ENCODE results near the gene MAPK8IP1. TPM values are rescaled to one million over a fixed set of nuclear protein-coding genes. Genes with fewer than 3 reads are reported as not detected.

The MAPK8IP1 gene
- polyA plus RNA-seq, 2 of the 4 experiments (the other 2 are of a cell fraction) = 2.6 to 5.8 TPM

DNA sequence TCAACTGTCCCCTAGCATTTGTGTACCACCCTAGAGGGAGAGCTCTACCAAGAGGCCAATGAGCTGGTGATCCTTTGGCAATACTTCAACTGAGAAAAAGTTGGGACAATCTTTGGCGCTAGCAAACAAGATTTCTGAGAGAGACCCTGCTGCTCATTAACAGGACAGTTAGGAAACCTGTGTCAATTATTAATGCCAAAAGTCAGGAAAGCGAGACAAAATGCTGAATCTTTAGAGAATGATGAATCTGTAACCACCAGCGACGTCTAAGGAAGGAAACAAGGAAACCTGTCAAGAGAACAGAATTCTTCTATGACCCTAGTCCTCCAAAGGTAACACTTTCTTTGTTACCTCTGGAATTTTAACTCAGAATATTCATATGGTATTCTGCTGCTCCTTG is 56.9 kb downstream of the MAPK8IP1 start (continued):
- TF ChIP-seq, protein P1, sequence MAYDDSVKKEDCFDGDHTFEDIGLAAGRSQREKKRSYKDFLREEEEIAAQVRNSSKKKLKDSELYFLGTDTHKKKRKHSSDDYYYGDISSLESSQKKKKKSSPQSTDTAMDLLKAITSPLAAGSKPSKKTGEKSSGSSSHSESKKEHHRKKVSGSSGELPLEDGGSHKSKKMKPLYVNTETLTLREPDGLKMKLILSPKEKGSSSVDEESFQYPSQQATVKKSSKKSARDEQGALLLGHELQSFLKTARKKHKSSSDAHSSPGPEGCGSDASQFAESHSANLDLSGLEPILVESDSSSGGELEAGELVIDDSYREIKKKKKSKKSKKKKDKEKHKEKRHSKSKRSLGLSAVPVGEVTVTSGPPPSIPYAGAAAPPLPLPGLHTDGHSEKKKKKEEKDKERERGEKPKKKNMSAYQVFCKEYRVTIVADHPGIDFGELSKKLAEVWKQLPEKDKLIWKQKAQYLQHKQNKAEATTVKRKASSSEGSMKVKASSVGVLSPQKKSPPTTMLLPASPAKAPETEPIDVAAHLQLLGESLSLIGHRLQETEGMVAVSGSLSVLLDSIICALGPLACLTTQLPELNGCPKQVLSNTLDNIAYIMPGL (CRISPR knock-in tag; IDR thresholded peaks at IDR 0.05; ENCODE audit: borderline replicate concordance) = no peak
- TF ChIP-seq RCOR1 (IDR thresholded peaks at IDR 0.05; ENCODE audit: low read depth, low read length) (no peak), TFCP2L1 (CRISPR knock-in tag; IDR thresholded peaks at IDR 0.05) (no peak), KDM5A (IDR thresholded peaks at IDR 0.05) (no peak), HDAC2 (IDR thresholded peaks at IDR 0.05) (no peak)

GRCh38 chr11:45945397-45945999 is 60.0 kb downstream of the MAPK8IP1 start:
- CTCF ChIA-PET = interaction anchor here (1.3 to 1.4 kb wide), 2 partner anchors 20 to 61 kb away, joined by 4 read pairs; no protein-coding TSS in a partner anchor
- no peak for FAIRE-seq

More at GRCh38 chr11:45945397-45945999, 60.0 kb downstream of the MAPK8IP1 start:
- POLR2A ChIA-PET = no interaction called here
- WGBS (ENCODE audit: missing lambda C conversion rate) = 86% methylated on average over 3 of the region's 3 CpGs
- Histone ChIP-seq H3K4me1 (no peaks in the 10 kb centered on the region), H3K27ac (no peak overlapping the region), H3K9me3 (no peaks in the 10 kb centered on the region), H3K4me2 (no peak overlapping the region), H3K4me3 (no peak overlapping the region)
- no peak for TF ChIP-seq CBX2 (IDR thresholded peaks at IDR 0.05; ENCODE audit: borderline replicate concordance, low read depth)
- TF ChIP-seq CHD2 (IDR thresholded peaks at IDR 0.05; ENCODE audit: low read length, partially characterized antibody) = no peak
- no peak for TF ChIP-seq NR3C1 (IDR thresholded peaks at IDR 0.05)
- TF ChIP-seq, protein P1 (CRISPR knock-in tag; IDR thresholded peaks at IDR 0.05; ENCODE audit: borderline replicate concordance) = no peak
- no peak for TF ChIP-seq RARB (CRISPR knock-in tag; IDR thresholded peaks at IDR 0.05)
- TF ChIP-seq GATA3 (IDR thresholded peaks at IDR 0.05; ENCODE audit: borderline replicate concordance) = no peak
- no peak for TF ChIP-seq HEYL (CRISPR knock-in tag; IDR thresholded peaks at IDR 0.05)
- TF ChIP-seq MAZ (IDR thresholded peaks at IDR 0.05; ENCODE audit: borderline replicate concordance, low read depth, low read length) = no peak
- TF ChIP-seq CBX8 (IDR thresholded peaks at IDR 0.05) = no peak
- TF ChIP-seq, protein P2, sequence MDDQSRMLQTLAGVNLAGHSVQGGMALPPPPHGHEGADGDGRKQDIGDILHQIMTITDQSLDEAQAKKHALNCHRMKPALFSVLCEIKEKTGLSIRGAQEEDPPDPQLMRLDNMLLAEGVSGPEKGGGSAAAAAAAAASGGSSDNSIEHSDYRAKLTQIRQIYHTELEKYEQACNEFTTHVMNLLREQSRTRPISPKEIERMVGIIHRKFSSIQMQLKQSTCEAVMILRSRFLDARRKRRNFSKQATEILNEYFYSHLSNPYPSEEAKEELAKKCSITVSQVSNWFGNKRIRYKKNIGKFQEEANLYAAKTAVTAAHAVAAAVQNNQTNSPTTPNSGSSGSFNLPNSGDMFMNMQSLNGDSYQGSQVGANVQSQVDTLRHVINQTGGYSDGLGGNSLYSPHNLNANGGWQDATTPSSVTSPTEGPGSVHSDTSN (IDR thresholded peaks at IDR 0.05) = no peak
- TF ChIP-seq REST (IDR thresholded peaks at IDR 0.05) = no peak
- no peak for TF ChIP-seq MAX (IDR thresholded peaks at IDR 0.05)
- TF ChIP-seq SREBF2 (IDR thresholded peaks at IDR 0.05) = no peak
- TF ChIP-seq, protein P3, sequence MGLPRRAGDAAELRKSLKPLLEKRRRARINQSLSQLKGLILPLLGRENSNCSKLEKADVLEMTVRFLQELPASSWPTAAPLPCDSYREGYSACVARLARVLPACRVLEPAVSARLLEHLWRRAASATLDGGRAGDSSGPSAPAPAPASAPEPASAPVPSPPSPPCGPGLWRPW (IDR thresholded peaks at IDR 0.05) = no peak
- TF ChIP-seq, protein P4, sequence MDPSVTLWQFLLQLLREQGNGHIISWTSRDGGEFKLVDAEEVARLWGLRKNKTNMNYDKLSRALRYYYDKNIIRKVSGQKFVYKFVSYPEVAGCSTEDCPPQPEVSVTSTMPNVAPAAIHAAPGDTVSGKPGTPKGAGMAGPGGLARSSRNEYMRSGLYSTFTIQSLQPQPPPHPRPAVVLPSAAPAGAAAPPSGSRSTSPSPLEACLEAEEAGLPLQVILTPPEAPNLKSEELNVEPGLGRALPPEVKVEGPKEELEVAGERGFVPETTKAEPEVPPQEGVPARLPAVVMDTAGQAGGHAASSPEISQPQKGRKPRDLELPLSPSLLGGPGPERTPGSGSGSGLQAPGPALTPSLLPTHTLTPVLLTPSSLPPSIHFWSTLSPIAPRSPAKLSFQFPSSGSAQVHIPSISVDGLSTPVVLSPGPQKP (IDR thresholded peaks at IDR 0.05; ENCODE audit: low read depth, low read length) = no peak
- TF ChIP-seq CTCF (IDR thresholded peaks at IDR 0.05) = no peak
- TF ChIP-seq ATOH8 (CRISPR knock-in tag; IDR thresholded peaks at IDR 0.05; ENCODE audit: low read depth) = no peak
- no peak for DNase-seq (ENCODE audit: low read depth in 1 of 2, low spot score in 1 of 2)
- ATAC-seq = no peak

All from A549 (cell line).